ENCODE measurements around the gene ARHGAP6. TPM values are rescaled to one million over a fixed set of nuclear protein-coding genes. Genes with fewer than 3 reads are reported as not detected.
A peak's percentile ranks its signal among the peaks of the same experiment; 100 is the strongest.

Gene ARHGAP6
- total and polyA plus RNA-seq, 7 donors, result 1.8 to 20.6 (median 6.4) TPM

GRCh38 chrX:11117745-11118144 lies 548.0 kb downstream of the ARHGAP6 start:
- no peaks in the 10 kb centered on the region for H3K4me1 ChIP-seq
- no peaks in the 10 kb centered on the region for H3K27me3 ChIP-seq (ENCODE audit: insufficient read depth in 3 of 3, low read length in 2 of 3)
- TF ChIP-seq CTCF (IDR thresholded peaks at IDR 0.05), result no peak
- DNase-seq (no peak), ATAC-seq (no peak)
- H3K9me3 ChIP-seq, result no peaks in the 10 kb centered on the region
- no peak overlapping the region for H3K4me3 ChIP-seq
- intact Hi-C loops (cut with DNase I), result no loop called here
- 80 to 94% (median 92%) methylated on average over 3 of the region's 3 CpGs for WGBS, 3 donors
- no peak overlapping the region for H3K27ac ChIP-seq
- peaks cover 7 to 88% of the 10 kb centered on the region in 2 donors for H3K36me3 ChIP-seq (ENCODE audit: insufficient read depth in 1 of 2, low read depth in 1 of 2)

- DNase-seq (no peak), ATAC-seq (no peak)
- H3K4me1 ChIP-seq, result no peaks in the 10 kb centered on the region
- intact Hi-C loops (cut with DNase I), result no loop called here
- H3K4me3 ChIP-seq, result no peak overlapping the region
- no peak overlapping the region for H3K27ac ChIP-seq
- peaks cover 3 to 55% of the 10 kb centered on the region in 2 donors for H3K36me3 ChIP-seq (ENCODE audit: insufficient read depth in 1 of 2, low read depth in 1 of 2)
- H3K9me3 ChIP-seq, result no peaks in the 10 kb centered on the region
- no peak for TF ChIP-seq CTCF (IDR thresholded peaks at IDR 0.05)
- peaks cover 0 to 4% (median 0%) of the 10 kb centered on the region in 3 donors for H3K27me3 ChIP-seq (ENCODE audit: insufficient read depth in 3 of 3, low read length in 2 of 3)
These were observed 552.0 kb downstream of the ARHGAP6 start for GRCh38 chrX:11113731-11114130.

GRCh38 chrX:11111947-11112346 lies 553.8 kb downstream of the ARHGAP6 start:
- no peak for DNase-seq
- ATAC-seq, result no peak
- Histone ChIP-seq H3K9me3 (no peaks in the 10 kb centered on the region), H3K27me3 (ENCODE audit: insufficient read depth in 3 of 3, low read length in 2 of 3) (peaks cover 0 to 5% (median 0%) of the 10 kb centered on the region in 3 donors), H3K4me1 (no peaks in the 10 kb centered on the region), H3K27ac (peak overlapping the region; percentile 86), H3K36me3 (ENCODE audit: insufficient read depth in 1 of 2, low read depth in 1 of 2) (peaks cover 3 to 37% of the 10 kb centered on the region in 2 donors), H3K4me3 (peak overlapping the region; percentile 84)
- WGBS, 3 donors, result 34 to 53% (median 42%) methylated on average over 9 of the region's 9 CpGs
- no peak for TF ChIP-seq CTCF (IDR thresholded peaks at IDR 0.05)
- intact Hi-C loops (cut with DNase I), result no loop called here

- peaks cover 3 to 30% of the 10 kb centered on the region in 2 donors for H3K36me3 ChIP-seq (ENCODE audit: insufficient read depth in 1 of 2, low read depth in 1 of 2)
- H3K4me1 ChIP-seq, result no peaks in the 10 kb centered on the region
- intact Hi-C loops (cut with DNase I), result no loop called here
- DNase-seq (peak; percentile 83 to 92), ATAC-seq (peak; percentile 96 to 100 (median 98))
- peak within 1 kb of the TSS; percentile 84 for H3K4me3 ChIP-seq
- peak within 1 kb of the TSS; percentile 86 for H3K27ac ChIP-seq
- H3K9me3 ChIP-seq, result no peaks in the 10 kb centered on the region
- peaks cover 0 to 5% (median 0%) of the 10 kb centered on the region in 3 donors for H3K27me3 ChIP-seq (ENCODE audit: insufficient read depth in 3 of 3, low read length in 2 of 3)
- TF ChIP-seq CTCF (IDR thresholded peaks at IDR 0.05), result no peak
- 0 to 41% (median 0%) methylated on average over 25 to 58 of the region's 58 CpGs for WGBS, 3 donors
These were observed 554.5 kb downstream of the ARHGAP6 start, which contains the start of gene HCCS for GRCh38 chrX:11111037-11111851. TSS of gene HCCS (plus strand) at chrX:11111332. CDS start at chrX:11112061, 729 bp downstream.
